K562 (cell line): Measurements from ENCODE around the gene ZBTB24. TPM values are rescaled to one million over a fixed set of nuclear protein-coding genes. Genes with fewer than 3 reads are reported as not detected.
A peak's percentile ranks its signal among the peaks of the same experiment; 100 is the strongest.
"Not testable (repeated sequence)": the region's sequence is repeated elsewhere in the genome, so short reads cannot be mapped to it uniquely, and the experiment has no call there.

Experiments
- ATAC-seq: fragments of 200-7000 bp; cut with Tn5 transposase; 3 replicates; pipeline ENCODE4 v1.9.1; 2020; ENCODE audit warnings: moderate library complexity
- BruUV-seq: library from RNA; stranded (reverse); fragments of 400-500 nt; replicated peaks from 2 replicates; lab custom pipeline; 2021; lab: Mats Ljungman, UMichigan
- CTCF ChIA-PET: fragments of 300-600 bp; formaldehyde crosslinking; extraction: SDS; loops from one replicate; lab custom pipeline; 2021; ENCODE audit warnings: low intra/inter-chr PET ratio; lab: Yijun Ruan, JAX
- POLR2A ChIA-PET: fragments of 300-600, 350-650 bp; sonication (Branson Sonifier 250); formaldehyde crosslinking; extraction: SDS; loops from one replicate; lab custom pipeline; 2021; ENCODE audit warnings: antibody characterized with exemption, inconsistent platforms; lab: Yijun Ruan, JAX
- DNase-seq, 4 experiments: peaks; one replicate each; pipeline versions ENCODE4 v3.0.0 to v3.0.0-alpha.2; 2011 to 2018; ENCODE audit warnings: low spot score in 3 of 4, mixed read lengths in 3 of 4; ENCODE audit errors: extremely low read depth in 1 of 4
- FAIRE-seq: peaks from 2 replicates; lab custom pipeline; 2011; peaks lifted over from hg19 to GRCh38; lab: Jason Lieb, UNC
- H2AFZ ChIP-seq: 2 replicates; pipeline ENCODE4 v1.6.0; 2011; ENCODE audit warnings: low read depth, low read length, control low read depth, inconsistent platforms
- H3K27ac ChIP-seq: fragments of 200-600 bp; 3 replicates; pipeline ENCODE4 v1.8.0; 2011; ENCODE audit warnings: low read depth, mild to moderate bottlenecking, control low read depth, inconsistent platforms, low read length, moderate library complexity, mixed read lengths; ENCODE audit errors: extremely low read depth
- H3K27me3 ChIP-seq, 2 experiments: fragments of 300-600 bp in 1 of 2; 2 replicates in 1 of 2; 3 replicates in 1 of 2; pipeline versions ENCODE4 v1.6.0 to v1.8.0; 2011; ENCODE audit warnings: inconsistent platforms in 2 of 2, low read length in 2 of 2, mild to moderate bottlenecking in 1 of 2, mixed read lengths in 1 of 2, moderate library complexity in 1 of 2; ENCODE audit not compliant: control insufficient read depth in 2 of 2, insufficient read depth in 2 of 2
- H3K36me3 ChIP-seq: fragments of 300-600 bp; 3 replicates; pipeline ENCODE4 v1.8.0; 2011; ENCODE audit warnings: mild to moderate bottlenecking, low read length, inconsistent platforms; ENCODE audit not compliant: control insufficient read depth, insufficient read depth
- H3K4me1 ChIP-seq, 2 experiments: fragments of 200-600 bp in 1 of 2; replicated peaks in 1 of 2; 2 replicates in 1 of 2; 3 replicates in 1 of 2; pipeline versions ENCODE4 v1.5.1 to v1.8.0; 2011; ENCODE audit warnings: inconsistent platforms in 2 of 2, low read length in 2 of 2, mild to moderate bottlenecking in 1 of 2, mixed read lengths in 1 of 2, moderate library complexity in 1 of 2; ENCODE audit not compliant: control insufficient read depth in 2 of 2, insufficient read depth in 2 of 2
- H3K4me2 ChIP-seq: 2 replicates; pipeline ENCODE4 v1.6.1; 2011; ENCODE audit warnings: low read length, control low read depth, inconsistent platforms, mixed read lengths; ENCODE audit not compliant: insufficient read depth
- H3K4me3 ChIP-seq: fragments of 200-600 bp; sonication (generic), shearing (Covaris generic); 2 replicates; pipeline ENCODE4 v1.5.1; 2016; ENCODE audit warnings: control low read depth, inconsistent platforms
- H3K79me2 ChIP-seq: fragments of 200-600 bp; 3 replicates; pipeline ENCODE4 v1.8.0; 2011; ENCODE audit warnings: low read length, inconsistent platforms; ENCODE audit not compliant: control insufficient read depth, insufficient read depth
- H3K9ac ChIP-seq, 2 experiments: 2 replicates each; pipeline versions ENCODE4 v1.6.0 to v1.6.1; 2011; ENCODE audit warnings: low read depth in 2 of 2, low read length in 2 of 2, control low read depth in 1 of 2, inconsistent platforms in 1 of 2, mild to moderate bottlenecking in 1 of 2, mixed read lengths in 1 of 2; ENCODE audit not compliant: insufficient read depth in 1 of 2
- H3K9me1 ChIP-seq: one replicate; pipeline ENCODE4 v1.6.0; 2011; ENCODE audit warnings: inconsistent platforms, mild to moderate bottlenecking, low read length, moderate library complexity; ENCODE audit not compliant: control insufficient read depth, insufficient read depth
- H3K9me3 ChIP-seq: replicated peaks from 2 replicates; pipeline ENCODE4 v1.5.1; 2011; ENCODE audit warnings: low read depth, low read length, inconsistent platforms; ENCODE audit not compliant: control insufficient read depth, insufficient read depth
- H4K20me1 ChIP-seq: replicated peaks from 2 replicates; pipeline ENCODE4 v1.6.1; 2011; ENCODE audit warnings: low read length, inconsistent platforms, mixed read lengths; ENCODE audit not compliant: control insufficient read depth, insufficient read depth
- in situ Hi-C: fragments of 300-500 bp; cut with MboI; formaldehyde crosslinking; loops from 4 replicates; pipeline ENCODE4 v1.15.0; 2018; ENCODE audit warnings: inconsistent platforms, mixed read lengths
- intact Hi-C: fragments of 100-400 bp; cut with micrococcal nuclease; formaldehyde crosslinking; loops from 2 replicates; pipeline ENCODE4 v1.14.2; 2022
- polyA plus RNA-seq, 8 experiments: library from polyadenylated mRNA; depleted of rRNA in 4 of 8; stranded (reverse) in 5 of 8; unstranded in 3 of 8; fragments of >200 nt; fragmentation: Nextera tagmentation in 2 of 8; fragmentation: Illumina TruSeq in 1 of 8; extraction: Ambion mirVana in 2 of 8; extraction: Trizol in 1 of 8; gene quantifications; 2 replicates each; pipeline versions ENCODE4 v1.2.1 to v1.2.3, GENCODE V29; 2011 to 2014; ENCODE audit warnings: inconsistent platforms in 1 of 8, missing spikeins in 1 of 8
- total RNA-seq, 7 experiments: library from RNA; depleted of rRNA in 6 of 7; stranded (reverse); fragments of >200 nt in 6 of 7; fragmentation: Illumina TruSeq in 2 of 7; extraction: Trizol in 2 of 7; gene quantifications; 2 replicates each; pipeline versions ENCODE4 v1.2.1 to v1.2.3, GENCODE V29; 2011 to 2021; ENCODE audit warnings: low replicate concordance in 1 of 7
- TF ChIP-seq, protein P1 (sequence below), 2 experiments: fragments of 450-650 bp; IDR thresholded peaks; 2 replicates each; pipeline ENCODE4 v1.6.1; 2018; ENCODE audit warnings: mild to moderate bottlenecking in 2 of 2, low read depth in 1 of 2; ENCODE audit not compliant: partially characterized antibody in 2 of 2

ZBTB24 gene
- total and polyA plus RNA-seq, 9 of the 15 experiments (the other 6 are each of a cell fraction or from before 2014, with no cell fraction given): 2.0 to 16.7 (median 8.3) TPM

DNA sequence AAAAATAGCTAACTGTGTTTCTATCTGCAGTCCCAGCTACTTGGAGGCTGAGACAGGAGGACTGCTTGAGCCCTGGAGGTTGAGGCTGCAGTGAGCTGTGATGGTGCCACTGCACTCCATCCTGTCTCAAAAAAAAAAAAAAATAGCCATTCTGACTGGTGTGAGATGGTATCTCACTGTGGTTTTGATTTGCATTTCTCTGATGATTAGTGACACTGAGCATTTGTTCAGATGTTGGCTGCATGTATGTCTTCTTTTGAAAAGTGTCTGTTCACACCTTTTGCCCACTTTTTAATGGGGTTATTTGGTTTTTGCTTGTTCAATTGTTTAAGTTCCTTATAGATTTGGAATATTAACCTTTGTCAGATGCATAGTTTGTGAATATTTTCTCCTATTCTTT lies 36.6 kb upstream of the ZBTB24 start:
- TF ChIP-seq, protein P1, sequence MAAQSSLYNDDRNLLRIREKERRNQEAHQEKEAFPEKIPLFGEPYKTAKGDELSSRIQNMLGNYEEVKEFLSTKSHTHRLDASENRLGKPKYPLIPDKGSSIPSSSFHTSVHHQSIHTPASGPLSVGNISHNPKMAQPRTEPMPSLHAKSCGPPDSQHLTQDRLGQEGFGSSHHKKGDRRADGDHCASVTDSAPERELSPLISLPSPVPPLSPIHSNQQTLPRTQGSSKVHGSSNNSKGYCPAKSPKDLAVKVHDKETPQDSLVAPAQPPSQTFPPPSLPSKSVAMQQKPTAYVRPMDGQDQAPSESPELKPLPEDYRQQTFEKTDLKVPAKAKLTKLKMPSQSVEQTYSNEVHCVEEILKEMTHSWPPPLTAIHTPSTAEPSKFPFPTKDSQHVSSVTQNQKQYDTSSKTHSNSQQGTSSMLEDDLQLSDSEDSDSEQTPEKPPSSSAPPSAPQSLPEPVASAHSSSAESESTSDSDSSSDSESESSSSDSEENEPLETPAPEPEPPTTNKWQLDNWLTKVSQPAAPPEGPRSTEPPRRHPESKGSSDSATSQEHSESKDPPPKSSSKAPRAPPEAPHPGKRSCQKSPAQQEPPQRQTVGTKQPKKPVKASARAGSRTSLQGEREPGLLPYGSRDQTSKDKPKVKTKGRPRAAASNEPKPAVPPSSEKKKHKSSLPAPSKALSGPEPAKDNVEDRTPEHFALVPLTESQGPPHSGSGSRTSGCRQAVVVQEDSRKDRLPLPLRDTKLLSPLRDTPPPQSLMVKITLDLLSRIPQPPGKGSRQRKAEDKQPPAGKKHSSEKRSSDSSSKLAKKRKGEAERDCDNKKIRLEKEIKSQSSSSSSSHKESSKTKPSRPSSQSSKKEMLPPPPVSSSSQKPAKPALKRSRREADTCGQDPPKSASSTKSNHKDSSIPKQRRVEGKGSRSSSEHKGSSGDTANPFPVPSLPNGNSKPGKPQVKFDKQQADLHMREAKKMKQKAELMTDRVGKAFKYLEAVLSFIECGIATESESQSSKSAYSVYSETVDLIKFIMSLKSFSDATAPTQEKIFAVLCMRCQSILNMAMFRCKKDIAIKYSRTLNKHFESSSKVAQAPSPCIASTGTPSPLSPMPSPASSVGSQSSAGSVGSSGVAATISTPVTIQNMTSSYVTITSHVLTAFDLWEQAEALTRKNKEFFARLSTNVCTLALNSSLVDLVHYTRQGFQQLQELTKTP (IDR thresholded peaks at IDR 0.05; ENCODE audit: low read depth in 1 of 2, partially characterized antibody in 2 of 2): peak in 1 of 2 experiments; percentile 72
- TF ChIP-seq, all 486 proteins: peak for 1; not testable (repeated sequence) for 485
- H3K4me3 ChIP-seq, FAIRE-seq, H2AFZ ChIP-seq, H3K27ac ChIP-seq, H4K20me1 ChIP-seq, H3K4me2 ChIP-seq, H3K9me3 ChIP-seq, BruUV-seq, H3K4me1 ChIP-seq, intact Hi-C loops, CTCF ChIA-PET, H3K36me3 ChIP-seq, H3K9me1 ChIP-seq, H3K9ac ChIP-seq, H3K79me2 ChIP-seq, DNase-seq, H3K27me3 ChIP-seq, ATAC-seq: not testable (repeated sequence)
- in situ Hi-C loops: loop anchor here (10.0 kb wide), 1 partner anchor 185 kb away; no protein-coding TSS in a partner anchor
- POLR2A ChIA-PET: interaction anchor here (1.2 kb wide), 1 partner anchor 14 kb away, joined by 4 read pairs; no protein-coding TSS in a partner anchor
